HG03095 (cell line): Measurements from ENCODE around the gene TEX13B.

Experiments
- ATAC-seq: cut with Tn5 transposase; IDR thresholded peaks from one replicate; pipeline ENCODE4 v1.9.1; 2021; ENCODE audit warnings: moderate library complexity; ENCODE audit not compliant: unreplicated experiment

Gene TEX13B

GRCh38 chrX:107940095-107940494 is 42.1 kb downstream of the TEX13B start:
- ATAC-seq, result no peak

GRCh38 chrX:107936434-107936730 is 45.8 kb downstream of the TEX13B start:
- ATAC-seq, result no peak

- ATAC-seq, result no peak
Measured at GRCh38 chrX:107935664-107936433, 46.3 kb downstream of the TEX13B start.

- ATAC-seq, result no peak
Measured at GRCh38 chrX:107935200-107935599, 47.0 kb downstream of the TEX13B start.

GRCh38 chrX:107934262-107934661 is 47.9 kb downstream of the TEX13B start:
- no peak for ATAC-seq
